ENCODE measurements around the gene RGL1.
"Not testable (repeated sequence)": the region's sequence is repeated elsewhere in the genome, so short reads cannot be mapped to it uniquely, and the experiment has no call there.

The RGL1 gene

DNA sequence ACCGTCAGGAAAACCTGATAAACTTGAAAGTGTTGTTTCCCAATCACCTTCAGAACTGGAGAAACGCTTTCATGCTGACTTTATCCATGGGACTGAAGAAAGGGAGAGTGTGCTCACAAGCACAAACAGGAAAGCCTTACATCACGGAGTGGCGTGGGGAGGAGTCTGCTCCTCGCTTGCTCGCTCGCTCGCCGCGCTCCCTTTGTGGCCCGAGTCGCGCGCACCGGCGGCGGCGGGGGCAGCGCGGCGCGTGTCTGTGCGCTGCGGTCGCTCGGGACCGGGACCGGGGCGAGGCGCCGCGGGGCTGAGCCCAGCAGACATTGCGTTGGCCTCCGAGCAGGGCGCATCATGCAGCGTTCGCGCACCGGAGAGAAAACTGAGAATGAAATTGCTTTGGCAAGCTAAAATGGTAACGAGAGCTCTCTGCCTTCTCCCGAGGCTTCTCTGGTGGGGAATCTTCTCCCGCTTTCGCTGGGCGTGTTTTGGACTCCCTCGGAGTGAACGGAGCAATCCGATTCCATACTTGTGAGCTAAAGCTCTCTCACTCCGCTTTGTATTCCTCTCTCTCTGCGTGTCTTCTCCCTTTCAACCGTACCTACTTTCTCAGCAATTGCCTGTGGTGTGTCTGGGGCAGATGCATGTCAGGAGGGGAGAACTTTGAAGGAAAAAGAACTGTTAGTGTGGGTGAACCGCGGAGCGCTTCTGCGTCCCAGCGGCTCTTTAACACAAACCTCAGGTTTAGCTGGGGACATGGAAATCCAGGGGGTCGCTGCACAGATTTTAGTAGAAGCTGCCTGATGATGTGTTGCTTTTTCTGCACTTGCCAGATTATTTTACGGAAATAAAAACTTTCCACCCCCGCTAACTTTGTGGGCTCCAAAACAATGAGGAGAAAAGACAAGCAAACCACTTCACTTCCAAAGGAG, at the start of gene RGL1:
Gene RGL1, plus strand, starts transcription at position 205 of the 926 bp plus-strand sequence. Its CDS starts 178 bp downstream, at position 383.
- DNase-seq (ENCODE audit: low spot score), result peak; percentile 69

- no peak for DNase-seq (ENCODE audit: low spot score)
Observed at GRCh38 chr1:183756326-183756725, 48.6 kb upstream of the RGL1 start.

GRCh38 chr1:183757061-183757460, 47.9 kb upstream of the RGL1 start:
- no peak for DNase-seq (ENCODE audit: low spot score)

DNA sequence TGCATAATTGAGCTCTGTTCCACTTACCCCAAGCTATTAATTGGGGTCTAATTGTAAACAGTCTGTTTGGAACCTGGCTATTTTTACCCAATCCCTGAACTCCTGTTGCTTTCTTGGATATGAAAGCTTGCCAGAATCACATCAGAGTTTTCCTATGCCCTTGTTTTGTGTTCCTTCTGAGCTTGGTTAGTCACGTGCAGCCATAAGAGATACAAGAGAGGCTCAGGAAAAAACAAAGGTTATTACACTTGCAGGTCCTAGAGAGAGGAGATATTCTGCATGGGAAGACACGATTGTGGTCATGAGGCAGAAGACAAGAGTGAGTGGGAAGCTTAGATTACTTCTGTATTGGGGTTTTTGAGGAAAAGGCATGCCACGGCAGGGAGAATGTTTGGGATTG, 46.0 kb upstream of the RGL1 start:
- no peak for DNase-seq (ENCODE audit: low spot score)

DNA sequence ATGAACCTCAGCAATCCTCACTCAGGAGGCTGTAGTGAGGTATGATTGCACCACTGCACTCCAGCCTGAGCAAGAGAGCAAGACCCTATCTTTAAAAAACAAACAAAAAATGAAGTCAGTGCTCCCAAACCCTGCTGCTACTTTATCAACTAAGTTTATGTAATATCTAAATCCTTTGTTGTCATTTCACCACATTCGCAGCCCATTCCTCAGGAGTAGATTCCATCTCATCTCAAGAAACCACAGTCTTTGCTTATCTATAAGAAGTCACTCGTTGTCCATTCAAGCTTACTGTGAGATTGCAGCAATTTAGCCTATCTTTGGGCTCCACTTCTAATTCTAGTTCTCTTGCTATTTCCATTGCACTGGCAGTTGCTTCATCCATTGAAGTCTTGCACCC, 44.3 kb upstream of the RGL1 start:
- DNase-seq (ENCODE audit: low spot score), result no peak

DNA sequence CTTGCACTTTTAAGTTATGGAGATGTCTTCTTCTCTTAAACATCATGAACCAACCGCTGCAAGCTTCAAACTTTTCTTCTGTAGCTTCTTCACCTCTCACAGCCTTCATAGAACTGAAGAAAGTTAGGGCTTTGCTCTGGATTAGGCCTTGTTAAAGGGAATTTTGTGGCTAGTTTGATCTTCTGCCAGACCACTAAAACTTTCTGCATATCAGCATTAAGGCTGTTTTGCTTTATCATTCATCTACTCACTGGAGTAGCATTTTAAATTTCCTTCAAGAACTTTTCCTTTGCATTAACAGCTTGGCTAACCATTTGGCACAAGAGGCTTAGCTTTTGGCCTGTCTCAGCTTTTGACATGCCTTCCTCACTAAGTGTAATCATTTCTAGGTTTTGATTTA, 43.0 kb upstream of the RGL1 start:
- no peak for DNase-seq (ENCODE audit: low spot score)

DNA sequence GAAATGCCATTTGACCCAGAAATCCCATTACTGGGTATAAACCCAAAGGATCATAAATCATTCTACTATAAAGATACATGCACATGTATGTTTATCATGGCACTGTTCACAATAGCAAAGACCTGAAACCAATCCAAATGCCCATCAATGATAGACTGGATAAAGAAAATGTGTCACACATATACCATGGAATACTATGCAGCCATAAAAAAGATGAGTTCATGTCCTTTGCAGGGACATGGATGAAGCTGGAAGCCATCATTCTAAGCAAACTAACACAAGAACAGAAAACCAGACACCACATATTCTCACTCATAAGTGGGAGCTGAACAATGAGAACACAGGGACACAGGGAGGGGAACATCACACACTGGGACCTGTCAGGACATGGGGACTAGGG, 42.1 kb upstream of the RGL1 start:
- DNase-seq (ENCODE audit: low spot score), result not testable (repeated sequence)

- DNase-seq (ENCODE audit: low spot score), result no peak
Observed at GRCh38 chr1:183764981-183765380, 39.9 kb upstream of the RGL1 start.

- no peak for DNase-seq (ENCODE audit: low spot score)
Observed at GRCh38 chr1:183769956-183770815, 34.7 kb upstream of the RGL1 start.

DNA sequence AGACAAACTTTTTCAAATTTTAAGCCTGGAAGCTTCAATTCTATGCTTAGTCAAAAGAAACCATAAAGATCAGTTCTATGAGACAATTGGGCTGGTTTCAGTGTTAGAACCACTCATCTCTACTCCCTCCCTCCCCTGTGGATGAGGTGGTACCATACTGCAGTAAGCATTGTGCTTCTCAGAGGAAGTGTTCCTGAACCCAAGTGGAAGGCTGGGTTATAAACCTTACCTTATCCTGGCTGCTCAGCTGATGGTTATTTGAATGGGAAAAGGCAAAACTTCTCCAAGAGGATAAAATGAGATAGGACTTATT, 34.1 kb upstream of the RGL1 start:
- DNase-seq (ENCODE audit: low spot score), result no peak

GRCh38 chr1:183773482-183774274, 31.2 kb upstream of the RGL1 start:
- no peak for DNase-seq (ENCODE audit: low spot score)

DNA sequence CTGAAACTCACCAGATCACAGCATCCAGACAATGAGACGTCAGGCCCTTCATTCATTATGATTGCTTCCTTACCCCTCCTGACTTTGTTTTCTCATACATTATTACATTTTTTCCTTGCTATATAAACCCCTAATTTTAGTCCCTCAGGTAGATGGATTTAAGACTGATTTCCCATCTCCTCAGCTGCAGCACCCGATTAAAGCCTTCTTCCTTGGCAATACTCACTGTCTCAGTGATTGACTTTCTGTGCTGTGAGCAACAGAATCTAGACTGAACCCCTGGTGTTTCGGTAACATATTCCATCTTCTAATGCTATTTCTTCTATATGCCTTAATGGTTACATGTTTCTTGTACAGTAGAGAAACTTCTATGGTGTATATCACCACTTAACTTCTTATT, 30.0 kb upstream of the RGL1 start:
- no peak for DNase-seq (ENCODE audit: low spot score)

GRCh38 chr1:183776731-183777130, 28.2 kb upstream of the RGL1 start:
- no peak for DNase-seq (ENCODE audit: low spot score)

DNA sequence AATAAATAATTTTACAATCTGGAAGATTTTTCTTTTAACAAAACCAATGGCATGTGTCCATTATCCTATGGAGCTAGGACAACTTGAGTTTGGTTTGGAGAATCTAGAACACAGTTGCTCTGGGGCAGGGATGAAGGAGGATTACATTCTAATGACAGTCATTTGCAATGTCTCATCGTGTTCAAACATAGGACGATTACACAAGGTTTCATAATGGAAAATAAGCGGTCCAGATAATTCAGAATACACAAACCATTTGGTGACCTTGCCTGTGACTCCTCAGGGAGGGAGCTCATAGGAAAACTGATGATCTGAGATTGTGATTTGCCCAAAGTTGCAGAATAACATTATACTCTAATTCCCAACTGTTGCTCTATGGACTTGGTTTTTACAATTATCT, 27.6 kb upstream of the RGL1 start:
- DNase-seq (ENCODE audit: low spot score), result no peak

- no peak for DNase-seq (ENCODE audit: low spot score)
Observed at GRCh38 chr1:183778045-183778444, 26.9 kb upstream of the RGL1 start.

DNA sequence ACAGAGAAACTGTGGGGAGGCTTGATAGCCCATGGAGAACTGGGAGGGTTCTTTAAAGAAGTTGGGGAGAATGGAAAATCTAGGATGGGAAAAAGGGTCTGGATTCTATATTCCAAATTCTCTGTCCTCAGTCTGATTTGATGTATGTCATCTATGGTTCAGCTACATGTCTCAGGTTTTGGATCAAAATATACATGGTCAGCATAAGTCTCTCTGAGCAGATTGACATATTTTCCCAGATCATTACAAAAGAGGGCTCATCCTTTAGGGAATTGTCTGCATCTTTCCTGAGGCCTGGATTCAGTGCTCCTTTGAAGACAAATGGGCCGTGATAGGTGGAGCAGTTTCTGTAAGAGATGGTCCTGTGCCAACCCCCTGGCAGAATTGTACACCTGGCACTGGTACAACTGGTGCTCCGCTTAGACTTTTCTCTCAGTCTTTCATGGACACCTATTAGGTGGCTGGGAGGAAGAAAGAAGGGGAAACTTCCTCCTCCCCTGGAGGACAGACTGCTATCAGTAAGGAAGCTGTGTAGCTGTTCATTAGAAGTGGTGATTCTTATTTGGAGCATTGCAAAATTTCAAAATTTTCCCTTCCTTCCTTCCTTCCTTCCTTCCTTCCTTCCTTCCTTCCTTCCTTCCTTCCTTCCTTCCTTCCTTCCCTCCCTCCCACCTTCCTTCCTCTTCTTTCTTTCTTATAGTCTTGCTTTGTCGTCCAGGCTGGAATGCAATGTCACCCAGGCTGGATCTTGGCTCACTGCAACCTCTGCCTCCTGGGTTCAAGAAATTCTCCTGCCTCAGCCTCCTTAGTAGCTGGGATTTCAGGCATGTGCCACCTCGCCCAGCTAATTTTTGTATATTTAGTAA, 26.1 kb upstream of the RGL1 start:
- no peak for DNase-seq (ENCODE audit: low spot score)

DNA sequence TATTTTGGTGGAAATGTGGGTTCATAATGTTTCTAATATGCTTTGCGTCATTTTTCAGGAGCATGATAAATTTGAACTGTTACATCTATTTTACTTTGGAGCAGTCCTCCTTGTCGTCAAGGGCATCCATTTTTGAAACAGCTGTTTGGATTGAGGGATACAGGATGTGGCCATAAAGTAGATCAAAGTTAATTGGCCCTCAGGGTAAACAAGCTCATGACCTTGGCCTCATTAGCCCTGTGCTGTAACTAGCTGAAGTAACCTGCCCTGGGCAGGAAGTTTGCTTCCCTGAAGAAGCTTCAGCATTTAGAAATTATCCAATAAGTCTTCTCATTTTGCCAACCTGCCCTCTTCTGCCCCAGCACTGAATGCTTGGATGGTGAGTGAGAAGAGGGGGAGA, 24.8 kb upstream of the RGL1 start:
- no peak for DNase-seq (ENCODE audit: low spot score)

GRCh38 chr1:183780757-183781156, 24.2 kb upstream of the RGL1 start:
- no peak for DNase-seq (ENCODE audit: low spot score)

GRCh38 chr1:183783342-183783741, 21.6 kb upstream of the RGL1 start:
- no peak for DNase-seq (ENCODE audit: low spot score)

- DNase-seq (ENCODE audit: low spot score), result no peak
Observed at GRCh38 chr1:183783767-183784637, 20.9 kb upstream of the RGL1 start.

Measured in ecto neural progenitor cell (in vitro differentiated cells).